Activated CD4-positive, alpha-beta memory T cell treated with anti-CD3 and anti-CD28 coated beads, Interleukin-2, amount 10 ng/mL, durations not matched to agents 7 days and 5 days (primary cell): ENCODE results near the gene TBX2. TPM values are rescaled to one million over a fixed set of nuclear protein-coding genes. Genes with fewer than 3 reads are reported as not detected.

ENCODE experiments used
- CTCF ChIA-PET: fragments of 350-600 bp; sonication (Branson Sonifier 250); formaldehyde crosslinking; loops from one replicate; lab custom pipeline; 2021; ENCODE audit warnings: antibody characterized with exemption, inconsistent platforms; lab: Charles Lee
- POLR2A ChIA-PET: fragments of 350-600 bp; sonication (Branson Sonifier 250); formaldehyde crosslinking; loops from one replicate; lab custom pipeline; 2021; ENCODE audit warnings: antibody characterized with exemption; lab: Charles Lee
- DNase-seq: peaks from one replicate; pipeline ENCODE4 v3.0.0-alpha.2; 2020
- H3K27ac Mint-ChIP-seq: one replicate; pipeline ENCODE4 v1.8.0; 2021; ENCODE audit warnings: mild to moderate bottlenecking, mixed read lengths
- H3K27me3 Mint-ChIP-seq: one replicate; pipeline ENCODE4 v1.8.0; 2021; ENCODE audit warnings: mixed read lengths
- H3K36me3 Mint-ChIP-seq: one replicate; pipeline ENCODE4 v1.8.0; 2021; ENCODE audit warnings: low read depth, mixed read lengths
- H3K4me1 Mint-ChIP-seq: one replicate; pipeline ENCODE4 v1.8.0; 2021; ENCODE audit warnings: mixed read lengths
- H3K4me3 Mint-ChIP-seq: one replicate; pipeline ENCODE4 v1.8.0; 2021; ENCODE audit warnings: mild to moderate bottlenecking, mixed read lengths
- H3K9me3 Mint-ChIP-seq: one replicate; pipeline ENCODE4 v1.8.0; 2021; ENCODE audit warnings: mixed read lengths
- total RNA-seq, 2 experiments: library from RNA; stranded (reverse); gene quantifications; one replicate each; pipeline ENCODE4 v1.2.3, GENCODE V29; 2021

The TBX2 gene
- total RNA-seq, 2 experiments from 2014 or later: not detected

GRCh38 chr17:61410141-61411010 lies 10.7 kb downstream of the TBX2 start:
- Mint-ChIP-seq H3K4me1 (peaks cover 19% of the 10 kb centered on the region), H3K36me3 (no peaks in the 10 kb centered on the region), H3K4me3 (peak overlapping the region; percentile 38), H3K27me3 (peaks cover 56% of the 10 kb centered on the region), H3K9me3 (no peaks in the 10 kb centered on the region), H3K27ac (no peak overlapping the region)
- ChIA-PET CTCF (interaction anchor here (1.2 kb wide), 1 partner anchor 409 kb away, joined by 3 read pairs; no protein-coding TSS in a partner anchor), POLR2A (interaction anchor here (1.1 kb wide), 1 partner anchor 11 kb away, joined by 3 read pairs; no protein-coding TSS in a partner anchor)
- DNase-seq: peak; percentile 73

- peaks cover 19% of the 10 kb centered on the region for H3K4me1 Mint-ChIP-seq
Observed at GRCh38 chr17:61411011-61411260, 11.3 kb downstream of the TBX2 start.

GRCh38 chr17:61411261-61412142 lies 11.9 kb downstream of the TBX2 start:
- CTCF ChIA-PET: interaction anchor here (0.6 to 2.3 kb wide), 21 partner anchors 9 to 665 kb away, joined by 3 to 8 read pairs (median 3); no protein-coding TSS in a partner anchor
- Mint-ChIP-seq H3K4me3 (peak overlapping the region; percentile 50), H3K27me3 (peaks cover 49% of the 10 kb centered on the region), H3K4me1 (peaks cover 19% of the 10 kb centered on the region), H3K9me3 (no peaks in the 10 kb centered on the region), H3K27ac (no peak overlapping the region), H3K36me3 (no peaks in the 10 kb centered on the region)
- peak; percentile 28 for DNase-seq
- POLR2A ChIA-PET: no interaction called here

More at GRCh38 chr17:61411011-61411260, 11.3 kb downstream of the TBX2 start:
- POLR2A ChIA-PET: no interaction called here
- no peak for DNase-seq
- Mint-ChIP-seq H3K4me3 (peak overlapping the region; percentile 38), H3K36me3 (no peaks in the 10 kb centered on the region), H3K9me3 (no peaks in the 10 kb centered on the region), H3K27me3 (peaks cover 55% of the 10 kb centered on the region), H3K27ac (no peak overlapping the region)
- CTCF ChIA-PET: interaction anchor here (1.2 to 2.1 kb wide), 2 partner anchors 410 to 425 kb away, joined by 3 to 5 read pairs; no protein-coding TSS in a partner anchor

- H3K9me3 Mint-ChIP-seq: no peaks in the 10 kb centered on the region
- POLR2A ChIA-PET: no interaction called here
- CTCF ChIA-PET: interaction anchor here (0.6 to 2.3 kb wide), 22 partner anchors 8 to 666 kb away, joined by 3 to 8 read pairs (median 3); no protein-coding TSS in a partner anchor
Observed at GRCh38 chr17:61412143-61412859, 12.7 kb downstream of the TBX2 start.

GRCh38 chr17:61412860-61413660 lies 13.4 kb downstream of the TBX2 start:
- Mint-ChIP-seq H3K27ac (no peak overlapping the region), H3K4me1 (peaks cover 23% of the 10 kb centered on the region), H3K9me3 (no peaks in the 10 kb centered on the region), H3K4me3 (peak overlapping the region; percentile 41), H3K36me3 (no peaks in the 10 kb centered on the region), H3K27me3 (peaks cover 39% of the 10 kb centered on the region)
- ChIA-PET CTCF (interaction anchor here (0.6 to 2.3 kb wide), 14 partner anchors 8 to 445 kb away, joined by 3 to 8 read pairs (median 3); no protein-coding TSS in a partner anchor), POLR2A (no interaction called here)
- peak; percentile 13 for DNase-seq

More at GRCh38 chr17:61412143-61412859, 12.7 kb downstream of the TBX2 start:
- Mint-ChIP-seq H3K4me3 (peak overlapping the region; percentile 60), H3K4me1 (peaks cover 23% of the 10 kb centered on the region), H3K27me3 (peaks cover 46% of the 10 kb centered on the region), H3K27ac (no peak overlapping the region), H3K36me3 (no peaks in the 10 kb centered on the region)
- DNase-seq: peak; percentile 79

GRCh38 chr17:61413661-61414126 lies 14.1 kb downstream of the TBX2 start:
- POLR2A ChIA-PET: no interaction called here
- no peaks in the 10 kb centered on the region for H3K36me3 Mint-ChIP-seq
- no peaks in the 10 kb centered on the region for H3K9me3 Mint-ChIP-seq
- CTCF ChIA-PET: interaction anchor here (0.8 to 1.1 kb wide), 2 partner anchors 20 to 170 kb away, joined by 3 read pairs; no protein-coding TSS in a partner anchor
- H3K27ac Mint-ChIP-seq: no peak overlapping the region
- no peak for DNase-seq
- no peak overlapping the region for H3K4me3 Mint-ChIP-seq
- H3K27me3 Mint-ChIP-seq: peaks cover 35% of the 10 kb centered on the region
- peaks cover 20% of the 10 kb centered on the region for H3K4me1 Mint-ChIP-seq

- no peak overlapping the region for H3K27ac Mint-ChIP-seq
- H3K4me3 Mint-ChIP-seq: no peak overlapping the region
- H3K27me3 Mint-ChIP-seq: peaks cover 38% of the 10 kb centered on the region
- POLR2A ChIA-PET: no interaction called here
- peaks cover 19% of the 10 kb centered on the region for H3K4me1 Mint-ChIP-seq
- H3K9me3 Mint-ChIP-seq: no peaks in the 10 kb centered on the region
- CTCF ChIA-PET: interaction anchor here (1.6 kb wide), 1 partner anchor 135 kb away, joined by 3 read pairs; no protein-coding TSS in a partner anchor
- no peak for DNase-seq
- no peaks in the 10 kb centered on the region for H3K36me3 Mint-ChIP-seq
Observed at GRCh38 chr17:61414141-61414935, 14.7 kb downstream of the TBX2 start.

GRCh38 chr17:61414936-61415251 lies 15.3 kb downstream of the TBX2 start:
- H3K4me3 Mint-ChIP-seq: no peak overlapping the region
- peaks cover 38% of the 10 kb centered on the region for H3K27me3 Mint-ChIP-seq
- H3K9me3 Mint-ChIP-seq: no peaks in the 10 kb centered on the region
- ChIA-PET POLR2A (no interaction called here), CTCF (interaction anchor here (1.6 kb wide), 1 partner anchor 135 kb away, joined by 3 read pairs; no protein-coding TSS in a partner anchor)
- DNase-seq: no peak
- H3K27ac Mint-ChIP-seq: no peak overlapping the region
- peaks cover 17% of the 10 kb centered on the region for H3K4me1 Mint-ChIP-seq
- no peaks in the 10 kb centered on the region for H3K36me3 Mint-ChIP-seq

GRCh38 chr17:61415374-61416210 lies 15.9 kb downstream of the TBX2 start:
- ChIA-PET CTCF (interaction anchor here (0.6 to 1.6 kb wide), 2 partner anchors 134 to 249 kb away, joined by 3 to 6 read pairs; no protein-coding TSS in a partner anchor), POLR2A (no interaction called here)
- H3K4me1 Mint-ChIP-seq: peaks cover 10% of the 10 kb centered on the region
- DNase-seq: no peak
- H3K36me3 Mint-ChIP-seq: no peaks in the 10 kb centered on the region
- no peak overlapping the region for H3K4me3 Mint-ChIP-seq
- H3K9me3 Mint-ChIP-seq: no peaks in the 10 kb centered on the region
- no peak overlapping the region for H3K27ac Mint-ChIP-seq
- H3K27me3 Mint-ChIP-seq: peaks cover 35% of the 10 kb centered on the region

- ChIA-PET CTCF (interaction anchor here (1.6 kb wide), 1 partner anchor 134 kb away, joined by 3 read pairs; no protein-coding TSS in a partner anchor), POLR2A (no interaction called here)
- H3K9me3 Mint-ChIP-seq: no peaks in the 10 kb centered on the region
- no peaks in the 10 kb centered on the region for H3K36me3 Mint-ChIP-seq
- peaks cover 35% of the 10 kb centered on the region for H3K27me3 Mint-ChIP-seq
- no peak overlapping the region for H3K4me3 Mint-ChIP-seq
- peaks cover 8% of the 10 kb centered on the region for H3K4me1 Mint-ChIP-seq
- no peak overlapping the region for H3K27ac Mint-ChIP-seq
- DNase-seq: no peak
Observed at GRCh38 chr17:61416211-61416539, 16.5 kb downstream of the TBX2 start.
